K562 (cell line): Measurements from ENCODE around the gene MRPL58. TPM values are rescaled to one million over a fixed set of nuclear protein-coding genes. Genes with fewer than 3 reads are reported as not detected.

Experiments
- ARID2 ChIP-seq: fragments of 450-650 bp; IDR thresholded peaks from 2 replicates; pipeline ENCODE4 v1.6.1; 2017; ENCODE audit warnings: antibody characterized with exemption, mild to moderate bottlenecking
- ATF1 ChIP-seq, 2 experiments: fragments of 450-650 bp in 1 of 2; IDR thresholded peaks; 2 replicates each; pipeline ENCODE4 v1.6.1; 2016; ENCODE audit warnings: missing compliant biosample characterization in 1 of 2, missing genetic modification characterization in 1 of 2
- BHLHE40 ChIP-seq: IDR thresholded peaks from 2 replicates; pipeline ENCODE4 v1.6.1; 2011; ENCODE audit warnings: low read length, improper control_type of control experiment
- CBX1 ChIP-seq: sonication (generic); IDR thresholded peaks from 2 replicates; pipeline ENCODE4 v1.6.1; 2016; ENCODE audit warnings: antibody characterized with exemption, low read depth, mild to moderate bottlenecking
- CBX2 ChIP-seq: fragments of 200-600 bp; sonication (generic); IDR thresholded peaks from one replicate; pipeline ENCODE4 v1.6.1; 2012; ENCODE audit warnings: mild to moderate bottlenecking, low read length, inconsistent platforms; ENCODE audit not compliant: insufficient read depth, poor library complexity, severe bottlenecking
- CTCF ChIP-seq, 3 experiments: IDR thresholded peaks in 2 of 3; conservative IDR thresholded peaks in 1 of 3; 2 replicates each; pipeline ENCODE4 v1.5.1; 2011 to 2012; ENCODE audit warnings: low read length in 3 of 3, mild to moderate bottlenecking in 3 of 3, control low read depth in 2 of 3, improper control_type of control experiment in 1 of 3, inconsistent platforms in 1 of 3, low read depth in 1 of 3, mixed read lengths in 1 of 3, moderate library complexity in 1 of 3; ENCODE audit not compliant: insufficient read depth in 2 of 3
- EP400 ChIP-seq: fragments of 450-650 bp; IDR thresholded peaks from 2 replicates; pipeline ENCODE4 v1.6.1; 2017; ENCODE audit warnings: antibody characterized with exemption, mild to moderate bottlenecking, moderate library complexity
- HSF4 ChIP-seq: fragments of 250-450 bp; sonication (Bioruptor Pico); IDR thresholded peaks from 2 replicates; pipeline ENCODE4 v2.1.2; 2022; ENCODE audit warnings: mild to moderate bottlenecking, moderate library complexity, borderline replicate concordance
- IFI16 ChIP-seq: fragments of 250-450 bp; sonication (Bioruptor Pico); IDR thresholded peaks from 2 replicates; pipeline ENCODE4 v2.1.2; 2022; ENCODE audit warnings: mild to moderate bottlenecking, inconsistent platforms
- KAT7 ChIP-seq: sonication (generic); formaldehyde crosslinking; IDR thresholded peaks from 2 replicates; pipeline ENCODE4 v1.8.0; 2022; ENCODE audit warnings: missing genetic modification reagents, mild to moderate bottlenecking, borderline replicate concordance
- MTA3 ChIP-seq: fragments of 450-650 bp; formaldehyde crosslinking; IDR thresholded peaks from 2 replicates; pipeline ENCODE4 v1.6.1; 2017; ENCODE audit warnings: mild to moderate bottlenecking, borderline replicate concordance
- NFRKB ChIP-seq: fragments of 450-650 bp; IDR thresholded peaks from 2 replicates; pipeline ENCODE4 v1.6.1; 2016; ENCODE audit warnings: low read depth
- POLR3G ChIP-seq: IDR thresholded peaks from 2 replicates; pipeline ENCODE4 v1.6.1; 2011; ENCODE audit not compliant: insufficient read length, insufficient replicate concordance; ENCODE audit errors: extremely low read depth
- SMC3 ChIP-seq: conservative IDR thresholded peaks from 2 replicates; pipeline ENCODE4 v1.6.1; 2011; ENCODE audit warnings: low read depth, low read length, improper control_type of control experiment; ENCODE audit not compliant: insufficient read depth
- TBP ChIP-seq: optimal IDR thresholded peaks from 2 replicates; pipeline ENCODE3; 2011; ENCODE audit warnings: low read depth, low read length, improper control_type of control experiment
- ZBTB40 ChIP-seq, 2 experiments: fragments of 450-650 bp in 1 of 2; sonication (generic) in 1 of 2; formaldehyde crosslinking in 1 of 2; IDR thresholded peaks; 2 replicates each; pipeline versions ENCODE4 v1.7.1 to v1.9.0; 2016 to 2022; ENCODE audit warnings: inconsistent platforms in 1 of 2, mild to moderate bottlenecking in 1 of 2, missing genetic modification reagents in 1 of 2
- ZFP1 ChIP-seq: fragments of 450-650 bp; formaldehyde crosslinking; IDR thresholded peaks from 2 replicates; pipeline ENCODE4 v1.4.0; 2020; ENCODE audit warnings: mild to moderate bottlenecking, mixed read lengths
- ZNF785 ChIP-seq: fragments of 250-450 bp; sonication (Bioruptor Pico); IDR thresholded peaks from 2 replicates; pipeline ENCODE4 v1.4.0; 2020; ENCODE audit warnings: mild to moderate bottlenecking
- polyA plus RNA-seq, 8 experiments: library from polyadenylated mRNA; depleted of rRNA in 4 of 8; stranded (reverse) in 5 of 8; unstranded in 3 of 8; fragments of >200 nt; fragmentation: Nextera tagmentation in 2 of 8; fragmentation: Illumina TruSeq in 1 of 8; extraction: Ambion mirVana in 2 of 8; extraction: Trizol in 1 of 8; gene quantifications; 2 replicates each; pipeline versions ENCODE4 v1.2.1 to v1.2.3, GENCODE V29; 2011 to 2014; ENCODE audit warnings: inconsistent platforms in 1 of 8, missing spikeins in 1 of 8
- total RNA-seq, 7 experiments: library from RNA; depleted of rRNA in 6 of 7; stranded (reverse); fragments of >200 nt in 6 of 7; fragmentation: Illumina TruSeq in 2 of 7; extraction: Trizol in 2 of 7; gene quantifications; 2 replicates each; pipeline versions ENCODE4 v1.2.1 to v1.2.3, GENCODE V29; 2011 to 2021; ENCODE audit warnings: low replicate concordance in 1 of 7

Gene MRPL58
- total and polyA plus RNA-seq, 9 of the 15 experiments (the other 6 are each of a cell fraction or from before 2014, with no cell fraction given): 30.8 to 107 (median 72.4) TPM

DNA sequence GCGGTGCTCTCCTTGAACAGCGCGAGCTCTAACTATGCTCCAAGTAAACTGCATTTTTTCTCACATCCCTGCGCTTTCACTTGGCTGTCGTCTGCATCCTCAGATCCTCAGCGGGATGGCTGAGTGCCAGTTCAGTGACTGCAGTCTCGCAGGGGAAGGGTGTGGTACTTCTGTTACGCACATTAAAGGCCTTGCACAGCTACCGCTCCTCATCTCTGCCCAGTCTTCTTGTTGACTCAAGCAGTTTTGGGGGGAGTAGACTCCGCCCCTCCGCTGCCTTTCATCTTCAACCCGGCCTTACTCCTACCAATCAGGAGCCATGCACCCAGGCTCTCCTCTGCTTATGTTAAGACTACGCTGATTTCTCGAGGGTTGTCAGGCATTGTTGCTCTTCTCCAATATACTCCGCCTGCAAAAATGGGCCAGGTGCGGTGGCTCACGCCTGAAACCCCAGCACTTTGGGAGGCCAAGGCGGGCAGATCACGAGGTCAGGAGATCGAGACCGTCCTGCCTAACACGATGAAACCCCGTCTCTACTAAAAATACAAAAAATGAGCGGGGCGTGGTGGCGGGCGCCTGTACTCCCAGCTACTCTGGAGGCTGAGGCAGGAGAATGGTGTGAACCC lies 24.3 kb downstream of the MRPL58 start (continued):
- TF ChIP-seq ZBTB40 (IDR thresholded peaks at IDR 0.05): no peak
- TF ChIP-seq ZBTB40 (CRISPR knock-in tag; IDR thresholded peaks at IDR 0.05): no peak
- TF ChIP-seq MTA3: peak; percentile 58; the same call in 1 of the 2 replicates
- 0 out of 2 replicates have a peak, but pooled peaks have one; percentile 11 for TF ChIP-seq EP400
- peak; percentile 10; the same call in 1 of the 2 replicates for TF ChIP-seq BHLHE40
- TF ChIP-seq POLR3G: no peak
- TF ChIP-seq ATF1 (CRISPR knock-in tag; IDR thresholded peaks at IDR 0.05): no peak
- 0 out of 2 replicates have a peak, but pooled peaks have one; percentile 21 for TF ChIP-seq ATF1 (tag; IDR thresholded peaks at IDR 0.05)
- TF ChIP-seq TBP: peak; percentile 43
- TF ChIP-seq IFI16 (CRISPR knock-in tag): no peak
- TF ChIP-seq ZFP1 (CRISPR knock-in tag): no peak
- no peak for TF ChIP-seq CBX1
- no peak for TF ChIP-seq NFRKB
- no peak for TF ChIP-seq KAT7 (CRISPR knock-in tag)
- TF ChIP-seq ZNF785 (CRISPR knock-in tag): no peak
- no peak for TF ChIP-seq SMC3
- no peak for TF ChIP-seq HSF4 (CRISPR knock-in tag)
- no peak for TF ChIP-seq ARID2
- TF ChIP-seq CTCF (IDR thresholded peaks at IDR 0.05 in 2 of 3, conservative IDR thresholded peaks at IDR 0.05 in 1 of 3; ENCODE audit: insufficient read depth in 2 of 3, low read depth in 1 of 3, low read length in 3 of 3): 0 out of 6 replicates have a peak, but pooled peaks of 1 of the 3 experiments have one; percentile 24
- no peak for TF ChIP-seq CBX2
